Adrenal gland (tissue), 5 donors: Measurements from ENCODE around the gene TOGARAM1.

Experiments
- POLR2A ChIP-seq, 2 donors: fragments of 450-650 bp; IDR thresholded peaks; one replicate each; pipeline ENCODE4 v1.6.1; 2017; ENCODE audit warnings: antibody characterized with exemption in 2 of 2, mild to moderate bottlenecking in 2 of 2, moderate library complexity in 1 of 2
- TF ChIP-seq, protein P1 (sequence below), 6 experiments: fragments of 450-650 bp in 4 of 6; fragments of 200-600 bp in 2 of 6; sonication (generic) in 1 of 6; IDR thresholded peaks; 1 replicate in 5 of 6; 2 replicates in 1 of 6; pipeline versions ENCODE4 v1.5.1 to v1.8.0; 2016 to 2021; ENCODE audit warnings: antibody characterized with exemption in 6 of 6, mild to moderate bottlenecking in 2 of 6, moderate library complexity in 1 of 6
- donor health status: DM: no; HTN: no; CAD: no.

DNA sequence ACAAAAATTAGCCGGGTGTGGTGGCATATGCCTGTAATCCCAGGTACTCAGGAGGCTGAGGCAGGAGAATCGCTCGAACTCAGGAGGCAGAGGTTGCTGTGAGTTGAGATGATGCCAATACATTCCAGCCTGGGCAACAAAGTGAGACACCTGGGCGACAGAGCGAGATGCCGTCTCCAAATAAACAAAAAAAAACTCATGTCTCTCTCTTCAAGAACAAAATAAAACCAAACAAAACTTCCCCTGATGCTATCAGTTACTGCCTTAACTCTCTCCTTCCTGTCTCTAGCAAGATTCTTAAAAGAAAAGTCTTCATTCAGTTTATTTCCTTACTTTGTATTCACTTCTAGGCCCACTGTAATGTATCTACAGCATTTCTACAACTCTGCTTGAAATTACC, 21.0 kb upstream of the TOGARAM1 start:
- TF ChIP-seq, protein P1, sequence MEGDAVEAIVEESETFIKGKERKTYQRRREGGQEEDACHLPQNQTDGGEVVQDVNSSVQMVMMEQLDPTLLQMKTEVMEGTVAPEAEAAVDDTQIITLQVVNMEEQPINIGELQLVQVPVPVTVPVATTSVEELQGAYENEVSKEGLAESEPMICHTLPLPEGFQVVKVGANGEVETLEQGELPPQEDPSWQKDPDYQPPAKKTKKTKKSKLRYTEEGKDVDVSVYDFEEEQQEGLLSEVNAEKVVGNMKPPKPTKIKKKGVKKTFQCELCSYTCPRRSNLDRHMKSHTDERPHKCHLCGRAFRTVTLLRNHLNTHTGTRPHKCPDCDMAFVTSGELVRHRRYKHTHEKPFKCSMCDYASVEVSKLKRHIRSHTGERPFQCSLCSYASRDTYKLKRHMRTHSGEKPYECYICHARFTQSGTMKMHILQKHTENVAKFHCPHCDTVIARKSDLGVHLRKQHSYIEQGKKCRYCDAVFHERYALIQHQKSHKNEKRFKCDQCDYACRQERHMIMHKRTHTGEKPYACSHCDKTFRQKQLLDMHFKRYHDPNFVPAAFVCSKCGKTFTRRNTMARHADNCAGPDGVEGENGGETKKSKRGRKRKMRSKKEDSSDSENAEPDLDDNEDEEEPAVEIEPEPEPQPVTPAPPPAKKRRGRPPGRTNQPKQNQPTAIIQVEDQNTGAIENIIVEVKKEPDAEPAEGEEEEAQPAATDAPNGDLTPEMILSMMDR (IDR thresholded peaks at IDR 0.05) = no peak
- no peak for TF ChIP-seq POLR2A (IDR thresholded peaks at IDR 0.05)
